DND-41 (cell line): ENCODE measurements around the gene ISCU.

ENCODE experiments used
- ATAC-seq: fragments of 200-7000 bp; cut with Tn5 transposase; 3 replicates; pipeline ENCODE4 v1.9.1; 2021; ENCODE audit warnings: low read depth; ENCODE audit not compliant: insufficient read depth
- DNase-seq: peaks from one replicate; pipeline ENCODE4 v3.0.0-alpha.2; 2020
- H2AFZ ChIP-seq: 2 replicates; pipeline ENCODE4 v1.6.0; 2012; ENCODE audit warnings: low read depth, low read length
- H3K27ac ChIP-seq: 2 replicates; pipeline ENCODE4 v1.5.1; 2012; ENCODE audit warnings: low read length, inconsistent platforms
- H3K27me3 ChIP-seq: fragments of 200-600 bp; sonication (generic); 2 replicates; pipeline ENCODE4 v1.6.0; 2012; ENCODE audit warnings: low read length, mild to moderate bottlenecking, inconsistent platforms; ENCODE audit not compliant: insufficient read depth, poor library complexity
- H3K36me3 ChIP-seq: 2 replicates; pipeline ENCODE4 v1.5.1; 2012; ENCODE audit warnings: low read length, inconsistent platforms; ENCODE audit not compliant: insufficient read depth
- H3K4me1 ChIP-seq: 2 replicates; pipeline ENCODE4 v1.5.1; 2012; ENCODE audit warnings: mild to moderate bottlenecking, low read length; ENCODE audit not compliant: insufficient read depth
- H3K4me2 ChIP-seq: 2 replicates; pipeline ENCODE4 v1.6.0; 2012; ENCODE audit warnings: mild to moderate bottlenecking, moderate library complexity, low read length, inconsistent platforms; ENCODE audit not compliant: insufficient read depth
- H3K4me3 ChIP-seq, 2 experiments: fragments of 200-600 bp in 1 of 2; shearing (Covaris generic) in 1 of 2; 2 replicates each; pipeline ENCODE4 v1.5.1; 2012 to 2016; ENCODE audit warnings: inconsistent platforms in 2 of 2, low read length in 2 of 2, mild to moderate bottlenecking in 2 of 2, low read depth in 1 of 2, moderate library complexity in 1 of 2
- H3K79me2 ChIP-seq: 2 replicates; pipeline ENCODE4 v1.6.0; 2012; ENCODE audit warnings: low read length, inconsistent platforms; ENCODE audit not compliant: insufficient read depth
- H3K9ac ChIP-seq: 2 replicates; pipeline ENCODE4 v1.6.0; 2012; ENCODE audit warnings: low read depth, mild to moderate bottlenecking, inconsistent platforms, low read length, moderate library complexity
- H3K9me3 ChIP-seq: 2 replicates; pipeline ENCODE4 v1.5.1; 2012; ENCODE audit warnings: low read length, moderate library complexity, mild to moderate bottlenecking, inconsistent platforms; ENCODE audit not compliant: insufficient read depth, severe bottlenecking
- H4K20me1 ChIP-seq: 2 replicates; pipeline ENCODE4 v1.6.0; 2012; ENCODE audit warnings: low read length; ENCODE audit not compliant: insufficient read depth
- EZH2 ChIP-seq: IDR thresholded peaks from 3 replicates; pipeline ENCODE4 v1.6.1; 2012; ENCODE audit warnings: borderline replicate concordance, low read depth, mild to moderate bottlenecking, moderate library complexity, low read length, inconsistent platforms; ENCODE audit not compliant: severe bottlenecking
- TF ChIP-seq, protein P1 (sequence below): IDR thresholded peaks from 2 replicates; pipeline ENCODE4 v1.5.1; 2012; ENCODE audit warnings: borderline replicate concordance, low read length, moderate library complexity, mild to moderate bottlenecking; ENCODE audit not compliant: poor library complexity, severe bottlenecking; ENCODE audit errors: extremely low read depth

Gene ISCU

GRCh38 chr12:108515916-108516315, 46.5 kb upstream of the ISCU start:
- peaks cover 20% of the 10 kb centered on the region for H3K79me2 ChIP-seq
- no peaks in the 10 kb centered on the region for H3K9me3 ChIP-seq
- no peak for ATAC-seq
- H2AFZ ChIP-seq, result peak overlapping the region; percentile 84; the same call in 1 of the 2 replicates
- DNase-seq, result peak; percentile 20
- peak overlapping the region; percentile 78 for H3K27ac ChIP-seq
- peak overlapping the region; percentile 76 for H3K9ac ChIP-seq
- no peaks in the 10 kb centered on the region for H3K27me3 ChIP-seq
- TF ChIP-seq, protein P1, sequence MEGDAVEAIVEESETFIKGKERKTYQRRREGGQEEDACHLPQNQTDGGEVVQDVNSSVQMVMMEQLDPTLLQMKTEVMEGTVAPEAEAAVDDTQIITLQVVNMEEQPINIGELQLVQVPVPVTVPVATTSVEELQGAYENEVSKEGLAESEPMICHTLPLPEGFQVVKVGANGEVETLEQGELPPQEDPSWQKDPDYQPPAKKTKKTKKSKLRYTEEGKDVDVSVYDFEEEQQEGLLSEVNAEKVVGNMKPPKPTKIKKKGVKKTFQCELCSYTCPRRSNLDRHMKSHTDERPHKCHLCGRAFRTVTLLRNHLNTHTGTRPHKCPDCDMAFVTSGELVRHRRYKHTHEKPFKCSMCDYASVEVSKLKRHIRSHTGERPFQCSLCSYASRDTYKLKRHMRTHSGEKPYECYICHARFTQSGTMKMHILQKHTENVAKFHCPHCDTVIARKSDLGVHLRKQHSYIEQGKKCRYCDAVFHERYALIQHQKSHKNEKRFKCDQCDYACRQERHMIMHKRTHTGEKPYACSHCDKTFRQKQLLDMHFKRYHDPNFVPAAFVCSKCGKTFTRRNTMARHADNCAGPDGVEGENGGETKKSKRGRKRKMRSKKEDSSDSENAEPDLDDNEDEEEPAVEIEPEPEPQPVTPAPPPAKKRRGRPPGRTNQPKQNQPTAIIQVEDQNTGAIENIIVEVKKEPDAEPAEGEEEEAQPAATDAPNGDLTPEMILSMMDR, result no peak
- TF ChIP-seq EZH2, result no peak
- peak overlapping the region; percentile 58 to 82 for H3K4me3 ChIP-seq
- H3K4me1 ChIP-seq, result peaks cover 39% of the 10 kb centered on the region
- H3K36me3 ChIP-seq, result peaks cover 42% of the 10 kb centered on the region
- peaks cover 21% of the 10 kb centered on the region for H4K20me1 ChIP-seq
- peak overlapping the region; percentile 87 for H3K4me2 ChIP-seq

DNA sequence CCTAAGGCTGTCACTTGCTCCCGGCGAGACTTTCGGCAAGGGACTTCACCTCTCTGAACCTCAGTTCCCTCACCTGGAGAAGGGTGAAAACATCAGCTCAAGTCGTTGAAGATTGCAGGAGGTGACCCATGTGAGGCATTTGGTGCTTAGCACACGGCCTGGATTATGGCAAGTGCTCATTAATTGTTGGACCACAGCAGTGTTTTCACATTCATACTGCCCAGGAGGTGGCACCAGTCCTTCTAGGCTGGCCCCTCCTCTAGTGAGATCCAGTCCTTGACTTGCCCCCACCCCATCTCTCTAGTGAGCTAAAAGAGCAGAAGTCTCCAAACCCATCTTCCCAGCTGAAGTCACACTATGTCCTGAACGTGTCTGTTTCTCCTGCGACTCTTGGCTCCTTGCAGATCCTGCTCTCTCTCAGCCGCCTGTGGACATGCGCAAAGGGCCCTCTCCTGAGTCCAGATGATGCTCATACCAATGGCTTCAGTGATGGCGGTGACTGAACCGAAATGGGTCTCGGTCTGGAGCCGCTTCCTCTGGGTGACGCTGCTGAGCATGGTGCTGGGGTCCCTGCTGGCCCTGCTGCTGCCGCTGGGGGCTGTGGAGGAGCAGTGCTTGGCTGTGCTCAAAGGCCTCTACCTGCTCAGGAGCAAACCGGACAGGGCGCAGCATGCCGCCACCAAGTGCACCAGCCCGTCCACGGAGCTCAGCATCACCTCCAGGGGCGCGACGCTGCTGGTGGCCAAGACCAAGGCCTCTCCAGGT, 45.7 kb upstream of the ISCU start:
- H3K79me2 ChIP-seq, result peaks cover 20% of the 10 kb centered on the region
- peak overlapping the region in 1 of 2 experiments; percentile 82; a peak in 2 of 4 replicates for H3K4me3 ChIP-seq
- H3K9ac ChIP-seq, result peak overlapping the region; percentile 76
- ATAC-seq (no peak), DNase-seq (no peak)
- no peaks in the 10 kb centered on the region for H3K27me3 ChIP-seq
- H4K20me1 ChIP-seq, result peaks cover 24% of the 10 kb centered on the region
- peaks cover 38% of the 10 kb centered on the region for H3K4me1 ChIP-seq
- no peak overlapping the region for H2AFZ ChIP-seq
- H3K9me3 ChIP-seq, result no peaks in the 10 kb centered on the region
- TF ChIP-seq, protein P1, result peak; percentile 20
- TF ChIP-seq EZH2, result no peak
- H3K27ac ChIP-seq, result no peak overlapping the region
- H3K4me2 ChIP-seq, result peak overlapping the region; percentile 87
- peaks cover 49% of the 10 kb centered on the region for H3K36me3 ChIP-seq

DNA sequence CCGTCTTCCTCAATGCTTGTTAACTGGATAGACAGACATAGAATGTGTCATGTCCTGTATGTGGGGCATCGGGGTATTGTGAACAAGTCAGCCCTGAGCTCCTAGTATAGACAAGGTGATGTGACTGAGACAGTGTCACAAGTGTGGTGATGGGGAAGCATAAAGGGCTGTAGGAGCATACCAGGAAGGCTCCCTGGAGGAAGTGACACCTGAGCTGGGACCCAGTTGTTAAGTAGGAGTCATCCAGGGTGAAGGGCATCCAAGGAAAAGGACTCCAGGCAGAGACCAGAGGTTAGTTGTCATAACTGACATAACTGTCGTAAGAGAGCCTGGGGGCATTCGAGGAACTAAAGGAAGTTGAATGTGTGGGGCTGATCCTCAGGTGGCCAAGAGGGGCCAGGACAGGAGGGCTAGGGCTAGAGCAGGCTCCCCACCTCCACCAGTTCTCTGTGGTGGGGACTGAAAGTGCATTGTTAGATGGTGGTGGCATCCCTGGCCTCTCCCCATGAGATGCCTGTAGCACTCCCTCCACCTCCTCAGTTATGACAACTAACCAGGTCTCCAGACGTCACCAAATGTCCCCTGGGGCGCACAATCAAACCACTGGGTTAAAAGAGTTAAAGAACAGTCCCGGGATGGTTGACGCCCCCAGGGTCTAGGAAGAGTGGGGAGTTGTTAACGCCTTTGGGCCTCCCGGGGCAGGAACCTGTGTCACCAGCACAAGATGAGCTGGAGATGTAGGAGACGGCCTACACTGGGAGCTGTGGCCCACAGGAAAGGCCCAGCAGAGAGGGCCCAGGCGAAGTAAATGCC, 44.9 kb upstream of the ISCU start:
- no peak overlapping the region for H3K4me3 ChIP-seq
- H2AFZ ChIP-seq, result no peak overlapping the region
- no peak for ATAC-seq

More for the DNA sequence above, 44.9 kb upstream of the ISCU start:
- Histone ChIP-seq H4K20me1 (peaks cover 24% of the 10 kb centered on the region), H3K9me3 (no peaks in the 10 kb centered on the region), H3K9ac (no peak overlapping the region), H3K4me2 (peak overlapping the region; percentile 87; the same call in 1 of the 2 replicates), H3K4me1 (peaks cover 30% of the 10 kb centered on the region), H3K79me2 (peaks cover 20% of the 10 kb centered on the region), H3K27me3 (no peaks in the 10 kb centered on the region), H3K36me3 (peaks cover 57% of the 10 kb centered on the region), H3K27ac (no peak overlapping the region)
- TF ChIP-seq EZH2, result no peak
- TF ChIP-seq, protein P1, result no peak
- DNase-seq, result no peak
